ENCODE results near the gene PCDHB7.
"Not testable (repeated sequence)": the region's sequence is repeated elsewhere in the genome, so short reads cannot be mapped to it uniquely, and the experiment has no call there.

GRCh38 chr5:141213656-141214339, 41.4 kb downstream of the PCDHB7 start, which contains the start of gene PCDHB13:
- not testable (repeated sequence) for TF ChIP-seq SP1 (IDR thresholded peaks at IDR 0.05); BHLHE40 (IDR thresholded peaks at IDR 0.05; ENCODE audit: borderline replicate concordance); ARNT (IDR thresholded peaks at IDR 0.05)

Measured in HEK293T (cell line).